Measurements from ENCODE around the gene METTL26.

Gene METTL26

DNA sequence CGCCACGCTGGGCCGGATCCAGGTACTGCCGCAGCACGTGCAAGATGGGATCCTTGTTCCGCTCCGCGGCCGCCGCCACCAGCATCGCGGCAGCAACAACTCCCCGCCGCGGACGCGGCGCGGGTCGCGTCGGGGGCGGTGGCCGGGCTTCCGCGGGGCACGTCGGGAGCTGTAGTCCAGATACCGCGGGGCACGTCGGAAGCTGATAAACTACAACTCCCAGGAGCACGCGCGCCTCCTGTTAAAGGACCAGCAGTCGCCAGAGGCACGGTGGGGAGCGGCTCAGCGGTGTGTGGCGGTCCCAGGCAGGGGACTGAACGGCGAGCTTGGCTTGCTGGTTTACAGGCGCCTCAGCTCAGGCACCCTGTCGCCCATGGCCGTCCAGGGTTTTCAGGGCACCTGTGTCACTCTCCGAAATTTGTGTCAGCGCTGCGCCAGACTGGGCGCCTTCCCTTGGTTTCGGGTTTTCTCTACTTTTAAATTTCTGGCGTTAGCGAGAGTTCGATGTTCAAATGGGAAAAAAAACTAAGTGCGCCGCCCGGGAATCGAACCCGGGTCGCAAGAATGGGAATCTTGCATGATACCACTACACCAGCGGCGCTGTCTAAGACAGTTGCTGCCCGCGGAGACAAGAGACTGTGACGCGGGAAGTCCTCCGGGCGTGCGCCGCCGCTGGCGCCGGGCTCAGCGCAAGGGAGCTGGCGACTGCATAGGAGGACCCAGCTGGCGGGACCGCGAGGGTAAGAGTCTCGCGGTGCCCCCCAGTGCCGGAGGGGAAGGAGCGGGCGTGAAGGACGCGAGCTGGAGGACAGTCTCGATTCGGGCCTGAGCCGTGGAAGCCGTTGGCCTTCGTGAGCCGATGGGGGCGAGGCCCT is at the start of gene METTL26:
Gene METTL26 (minus strand): TSS at position 100 of the 875 bp plus-strand sequence. CDS start 15 bp downstream, at position 85.
- peak; percentile 86 to 88 for DNase-seq (ENCODE audit: low read depth in 2 of 2)

DNA sequence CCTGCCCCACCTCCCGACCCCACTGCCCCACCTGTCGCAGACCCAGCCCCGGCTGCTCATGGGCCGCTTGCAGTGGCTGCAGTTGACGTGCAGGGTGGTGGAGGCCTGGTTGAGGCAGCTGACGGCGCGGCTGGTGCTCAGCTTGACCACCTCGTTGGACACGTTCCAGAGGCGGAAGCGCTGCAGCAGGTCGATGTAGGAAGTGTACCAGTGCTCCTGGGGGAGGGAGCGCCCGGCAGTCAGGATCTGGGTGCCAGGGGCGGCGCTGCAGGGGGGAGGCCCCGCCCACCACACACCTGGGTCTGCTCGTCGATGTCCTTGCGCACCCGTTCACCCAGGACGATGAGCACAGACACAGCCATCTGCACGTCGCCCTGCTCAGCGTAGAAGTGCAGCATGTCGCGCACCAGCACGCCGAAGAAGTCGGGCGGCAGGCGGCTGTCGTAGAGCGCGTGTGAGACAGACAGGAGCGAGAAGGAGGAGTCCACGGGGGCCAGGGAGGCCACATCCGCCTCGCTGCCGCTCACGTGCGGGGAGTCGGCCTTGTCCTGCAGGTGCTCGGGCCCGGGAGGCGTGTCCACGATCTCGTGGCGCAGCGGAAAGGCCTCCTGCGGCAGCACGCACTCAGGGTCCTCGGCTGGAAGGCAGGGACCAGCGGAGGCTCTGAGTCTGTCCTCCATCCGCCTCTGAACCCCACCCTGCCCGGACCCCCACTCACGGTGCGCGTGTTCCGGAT is 49.0 kb upstream of the METTL26 start:
- DNase-seq (ENCODE audit: low read depth in 2 of 2) = no peak

- peak; percentile 94 to 95 for DNase-seq (ENCODE audit: low read depth in 2 of 2)
Measured at GRCh38 chr16:684071-684794, 48.1 kb upstream of the METTL26 start, which contains the start of gene JMJD8. Gene JMJD8, minus strand, starts transcription at chr16:684334. Its CDS starts 15 bp downstream, at chr16:684319.

GRCh38 chr16:683396-684070 is 47.4 kb upstream of the METTL26 start:
- DNase-seq (ENCODE audit: low read depth in 2 of 2) = no peak

GRCh38 chr16:682493-683395 is 46.6 kb upstream of the METTL26 start:
- DNase-seq (ENCODE audit: low read depth in 2 of 2) = no peak

- no peak for DNase-seq (ENCODE audit: low read depth in 2 of 2)
Measured at GRCh38 chr16:681746-682427, 45.8 kb upstream of the METTL26 start.

- DNase-seq (ENCODE audit: low read depth in 2 of 2) = no peak
Measured at GRCh38 chr16:680967-681745, 45.1 kb upstream of the METTL26 start.

- DNase-seq (ENCODE audit: low read depth in 2 of 2) = no peak
Measured at GRCh38 chr16:680625-680945, 44.5 kb upstream of the METTL26 start.

DNA sequence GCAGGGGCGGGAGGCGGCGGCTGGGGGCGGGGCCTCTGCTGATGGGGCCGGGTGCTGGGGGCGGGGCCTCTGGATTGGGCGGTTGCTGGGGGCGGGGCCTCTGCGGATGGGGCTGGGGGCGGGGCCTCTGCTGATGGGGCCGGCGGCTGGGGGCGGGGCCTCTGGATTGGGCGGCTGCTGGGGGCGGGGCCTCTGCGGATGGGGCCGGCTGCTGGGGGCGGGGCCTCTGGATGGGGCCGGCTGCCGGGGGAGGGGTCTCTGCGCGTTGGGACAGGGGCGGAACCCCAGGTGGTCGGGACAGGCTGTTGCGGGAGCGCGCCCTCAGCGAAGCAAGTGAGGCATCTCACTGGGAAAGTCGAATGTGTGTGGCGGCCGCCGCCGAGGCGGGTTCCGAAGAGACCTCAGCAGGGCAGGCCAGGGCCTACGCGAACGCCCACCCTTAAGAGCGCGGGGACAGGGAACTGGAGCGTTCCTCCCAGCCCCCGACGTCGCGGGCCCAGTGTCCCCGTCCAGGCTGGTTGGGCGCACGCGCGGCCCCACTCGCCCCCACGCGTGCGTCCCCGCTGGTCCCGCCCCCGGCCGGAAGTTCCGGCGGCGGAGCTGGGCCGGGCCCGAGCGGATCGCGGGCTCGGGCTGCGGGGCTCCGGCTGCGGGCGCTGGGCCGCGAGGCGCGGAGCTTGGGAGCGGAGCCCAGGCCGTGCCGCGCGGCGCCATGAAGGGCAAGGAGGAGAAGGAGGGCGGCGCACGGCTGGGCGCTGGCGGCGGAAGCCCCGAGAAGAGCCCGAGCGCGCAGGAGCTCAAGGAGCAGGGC is 43.9 kb upstream of the METTL26 start, which contains the start of gene STUB1:
Gene STUB1 (plus strand): TSS at position 597 of the 811 bp plus-strand sequence. CDS start 116 bp downstream, at position 713.
- DNase-seq (ENCODE audit: low read depth in 2 of 2) = peak; percentile 83 to 91

DNA sequence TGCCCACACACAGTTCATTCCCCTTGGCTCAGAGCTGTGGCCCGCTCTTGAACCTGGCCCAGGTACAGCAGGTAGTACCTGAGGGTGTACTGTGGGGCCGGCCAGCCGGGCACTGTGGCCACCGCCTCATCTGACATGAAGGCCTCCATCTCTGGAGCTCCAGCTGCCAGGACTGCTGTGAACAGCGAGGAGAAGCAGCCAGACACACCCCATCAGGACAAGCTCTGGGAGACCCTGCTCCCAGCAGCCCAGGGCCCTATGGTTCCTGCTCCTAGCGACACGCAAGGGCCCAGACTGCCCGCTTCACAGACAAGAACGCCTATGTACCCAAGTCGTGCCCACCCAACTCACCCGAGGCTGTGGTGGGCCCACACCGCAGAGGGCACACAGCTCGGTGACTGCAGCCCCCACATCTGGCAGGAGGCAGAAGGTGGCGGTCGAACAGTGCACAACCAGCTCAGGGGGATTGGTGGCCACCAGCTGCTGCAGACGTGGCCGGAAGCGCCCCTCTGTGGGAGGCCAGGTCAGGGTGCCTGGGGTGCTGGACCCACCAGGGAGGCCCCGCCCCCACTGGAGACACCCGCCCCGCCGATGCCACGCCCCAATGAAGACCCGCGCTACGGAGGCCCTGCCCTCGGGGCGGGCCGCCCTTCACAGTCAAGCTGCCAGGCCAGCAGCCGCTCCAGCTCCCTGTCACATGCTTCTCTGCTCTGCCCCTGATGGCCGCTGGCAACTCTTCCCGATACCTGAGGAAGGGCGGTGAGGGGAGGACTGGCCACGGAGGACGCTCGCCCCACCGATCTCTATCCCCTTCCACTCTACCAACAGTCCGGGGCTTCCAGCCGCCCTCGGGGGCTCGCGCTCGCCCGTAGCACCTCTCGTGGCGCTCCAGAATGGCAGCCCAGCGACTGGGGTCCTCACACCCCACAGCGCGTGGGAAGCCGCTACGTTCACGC is 43.0 kb upstream of the METTL26 start:
- DNase-seq (ENCODE audit: low read depth in 2 of 2) = peak in 1 of 2 donors; percentile 24

- no peak for DNase-seq (ENCODE audit: low read depth in 2 of 2)
Measured at GRCh38 chr16:678209-678857, 42.2 kb upstream of the METTL26 start.

- DNase-seq (ENCODE audit: low read depth in 2 of 2) = no peak
Measured at GRCh38 chr16:677316-678190, 41.4 kb upstream of the METTL26 start.

GRCh38 chr16:676913-677312 is 40.8 kb upstream of the METTL26 start:
- DNase-seq (ENCODE audit: low read depth in 2 of 2) = no peak

- DNase-seq (ENCODE audit: low read depth in 2 of 2) = no peak
Measured at GRCh38 chr16:676565-676902, 40.4 kb upstream of the METTL26 start.

GRCh38 chr16:675884-676564 is 39.9 kb upstream of the METTL26 start:
- no peak for DNase-seq (ENCODE audit: low read depth in 2 of 2)
